AG04450 (cell line): ENCODE results near the gene GDI1. TPM values are rescaled to one million over a fixed set of nuclear protein-coding genes. Genes with fewer than 3 reads are reported as not detected.

Experiments used
- CTCF ChIA-PET: fragments of 300-600, 350-600 bp; formaldehyde crosslinking; extraction: SDS; loops from one replicate; lab custom pipeline; 2022; ENCODE audit warnings: antibody characterized with exemption, inconsistent platforms; lab: Charles Lee
- POLR2A ChIA-PET: fragments of 350-600 bp; formaldehyde crosslinking; extraction: SDS; loops from one replicate; lab custom pipeline; 2021; ENCODE audit warnings: antibody characterized with exemption, inconsistent platforms; lab: Yijun Ruan, JAX
- DNase-seq: peaks from one replicate; pipeline ENCODE4 v3.0.0-alpha.2; 2011; ENCODE audit warnings: low read depth, low spot score
- H3K27ac ChIP-seq: one replicate; pipeline ENCODE4 v1.5.1; 2012; ENCODE audit warnings: low read depth, low read length, control low read depth
- H3K27me3 ChIP-seq: one replicate; pipeline ENCODE4 v1.6.0; 2012; ENCODE audit warnings: low read length; ENCODE audit not compliant: control insufficient read depth, insufficient read depth
- H3K4me3 ChIP-seq: 2 replicates; pipeline ENCODE4 v1.5.1; 2011; ENCODE audit warnings: mild to moderate bottlenecking, low read depth, low read length, control low read depth
- H3K9me3 ChIP-seq: 2 replicates; pipeline ENCODE4 v1.5.1; 2012; ENCODE audit warnings: low read length; ENCODE audit not compliant: control insufficient read depth, insufficient read depth
- polyA plus RNA-seq: library from polyadenylated mRNA; depleted of rRNA; stranded (reverse); fragments of >200 nt; gene quantifications from 2 replicates; pipeline ENCODE4 v1.2.3, GENCODE V29; 2011
- TF ChIP-seq, protein P1 (sequence below): IDR thresholded peaks from 2 replicates; pipeline ENCODE4 v1.5.1; 2011; ENCODE audit warnings: low read depth, low read length, control low read depth, inconsistent platforms

The GDI1 gene
- polyA plus RNA-seq, 1 experiment: 154 TPM

- POLR2A ChIA-PET: no interaction called here
- Histone ChIP-seq H3K9me3 (no peaks in the 10 kb centered on the region), H3K4me3 (no peak overlapping the region), H3K27me3 (no peaks in the 10 kb centered on the region), H3K27ac (no peak overlapping the region)
- TF ChIP-seq, protein P1, sequence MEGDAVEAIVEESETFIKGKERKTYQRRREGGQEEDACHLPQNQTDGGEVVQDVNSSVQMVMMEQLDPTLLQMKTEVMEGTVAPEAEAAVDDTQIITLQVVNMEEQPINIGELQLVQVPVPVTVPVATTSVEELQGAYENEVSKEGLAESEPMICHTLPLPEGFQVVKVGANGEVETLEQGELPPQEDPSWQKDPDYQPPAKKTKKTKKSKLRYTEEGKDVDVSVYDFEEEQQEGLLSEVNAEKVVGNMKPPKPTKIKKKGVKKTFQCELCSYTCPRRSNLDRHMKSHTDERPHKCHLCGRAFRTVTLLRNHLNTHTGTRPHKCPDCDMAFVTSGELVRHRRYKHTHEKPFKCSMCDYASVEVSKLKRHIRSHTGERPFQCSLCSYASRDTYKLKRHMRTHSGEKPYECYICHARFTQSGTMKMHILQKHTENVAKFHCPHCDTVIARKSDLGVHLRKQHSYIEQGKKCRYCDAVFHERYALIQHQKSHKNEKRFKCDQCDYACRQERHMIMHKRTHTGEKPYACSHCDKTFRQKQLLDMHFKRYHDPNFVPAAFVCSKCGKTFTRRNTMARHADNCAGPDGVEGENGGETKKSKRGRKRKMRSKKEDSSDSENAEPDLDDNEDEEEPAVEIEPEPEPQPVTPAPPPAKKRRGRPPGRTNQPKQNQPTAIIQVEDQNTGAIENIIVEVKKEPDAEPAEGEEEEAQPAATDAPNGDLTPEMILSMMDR: no peak
- no peak for DNase-seq
- CTCF ChIA-PET: no interaction called here
Observed at GRCh38 chrX:154439841-154440240, 2.9 kb downstream of the GDI1 start.

- ChIA-PET POLR2A (no interaction called here), CTCF (no interaction called here)
- Histone ChIP-seq H3K9me3 (no peaks in the 10 kb centered on the region), H3K27ac (no peak overlapping the region), H3K27me3 (no peaks in the 10 kb centered on the region), H3K4me3 (no peak overlapping the region)
- TF ChIP-seq, protein P1: no peak
- DNase-seq: no peak
Observed at GRCh38 chrX:154440623-154441357, 3.8 kb downstream of the GDI1 start.

GRCh38 chrX:154441564-154441963, 4.6 kb downstream of the GDI1 start:
- DNase-seq: no peak
- H3K27ac ChIP-seq: no peak overlapping the region
- H3K9me3 ChIP-seq: no peaks in the 10 kb centered on the region
- CTCF ChIA-PET: no interaction called here
- H3K27me3 ChIP-seq: no peaks in the 10 kb centered on the region
- no peak overlapping the region for H3K4me3 ChIP-seq
- TF ChIP-seq, protein P1: no peak
- POLR2A ChIA-PET: no interaction called here

GRCh38 chrX:154441984-154442707, 5.2 kb downstream of the GDI1 start:
- Histone ChIP-seq H3K9me3 (no peaks in the 10 kb centered on the region), H3K27ac (no peak overlapping the region), H3K4me3 (no peak overlapping the region), H3K27me3 (no peaks in the 10 kb centered on the region)
- no peak for DNase-seq
- ChIA-PET CTCF (no interaction called here), POLR2A (no interaction called here)
- TF ChIP-seq, protein P1: no peak

DNA sequence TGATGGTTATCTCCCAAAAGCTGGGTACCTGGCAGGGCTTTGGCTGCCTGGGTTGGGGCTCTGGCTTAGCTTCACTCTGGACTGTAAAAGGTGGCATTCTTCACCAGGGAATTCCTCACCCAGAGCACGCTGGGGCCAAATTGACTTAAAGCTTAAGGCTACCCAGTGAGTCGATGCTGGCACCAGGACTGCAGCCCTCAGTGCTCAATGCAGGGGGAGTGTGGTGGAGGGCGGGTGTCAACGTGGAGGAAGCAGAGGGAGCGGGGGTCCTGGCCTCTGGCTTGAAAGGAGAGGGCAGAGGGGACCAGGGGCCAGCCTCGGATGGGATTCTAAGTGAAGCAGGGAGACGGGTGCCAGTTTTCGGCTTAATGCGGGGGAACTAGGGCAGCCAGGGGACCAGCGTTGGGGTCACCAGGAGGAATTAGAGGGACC, 6.5 kb downstream of the GDI1 start:
- TF ChIP-seq, protein P1: no peak
- no peak for DNase-seq
- Histone ChIP-seq H3K27me3 (no peaks in the 10 kb centered on the region), H3K9me3 (no peaks in the 10 kb centered on the region), H3K4me3 (peak overlapping the region; percentile 38), H3K27ac (peak overlapping the region; percentile 73)
- CTCF ChIA-PET: no interaction called here
- POLR2A ChIA-PET: no interaction called here
